DND-41 (cell line): ENCODE measurements around the gene CAPN5.
"Not testable (repeated sequence)": the region's sequence is repeated elsewhere in the genome, so short reads cannot be mapped to it uniquely, and the experiment has no call there.

Experiments used
- EZH2 ChIP-seq: IDR thresholded peaks from 3 replicates; pipeline ENCODE4 v1.6.1; 2012; ENCODE audit warnings: borderline replicate concordance, low read depth, mild to moderate bottlenecking, moderate library complexity, low read length, inconsistent platforms; ENCODE audit not compliant: severe bottlenecking
- TF ChIP-seq, protein P1 (sequence below): IDR thresholded peaks from 2 replicates; pipeline ENCODE4 v1.5.1; 2012; ENCODE audit warnings: borderline replicate concordance, low read length, moderate library complexity, mild to moderate bottlenecking; ENCODE audit not compliant: poor library complexity, severe bottlenecking; ENCODE audit errors: extremely low read depth

DNA sequence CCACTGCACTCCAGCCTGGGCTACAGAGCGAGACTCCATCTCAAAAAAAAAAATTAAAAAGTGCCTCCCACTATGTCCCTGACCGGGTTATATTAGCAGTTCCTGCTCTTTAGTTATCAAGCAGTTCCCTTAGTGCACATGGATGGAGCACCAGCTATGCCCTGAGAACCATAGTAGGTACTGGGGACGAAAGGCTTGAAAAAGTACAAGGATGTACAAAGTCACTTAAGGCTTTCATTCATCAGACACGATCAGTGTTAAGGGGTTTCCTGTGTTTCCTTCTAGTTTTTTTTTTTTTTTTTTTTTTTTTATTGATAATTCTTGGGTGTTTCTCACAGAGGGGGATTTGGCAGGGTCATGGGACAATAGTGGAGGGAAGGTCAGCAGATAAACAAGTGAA, 30.4 kb downstream of the CAPN5 start:
- TF ChIP-seq, protein P1, sequence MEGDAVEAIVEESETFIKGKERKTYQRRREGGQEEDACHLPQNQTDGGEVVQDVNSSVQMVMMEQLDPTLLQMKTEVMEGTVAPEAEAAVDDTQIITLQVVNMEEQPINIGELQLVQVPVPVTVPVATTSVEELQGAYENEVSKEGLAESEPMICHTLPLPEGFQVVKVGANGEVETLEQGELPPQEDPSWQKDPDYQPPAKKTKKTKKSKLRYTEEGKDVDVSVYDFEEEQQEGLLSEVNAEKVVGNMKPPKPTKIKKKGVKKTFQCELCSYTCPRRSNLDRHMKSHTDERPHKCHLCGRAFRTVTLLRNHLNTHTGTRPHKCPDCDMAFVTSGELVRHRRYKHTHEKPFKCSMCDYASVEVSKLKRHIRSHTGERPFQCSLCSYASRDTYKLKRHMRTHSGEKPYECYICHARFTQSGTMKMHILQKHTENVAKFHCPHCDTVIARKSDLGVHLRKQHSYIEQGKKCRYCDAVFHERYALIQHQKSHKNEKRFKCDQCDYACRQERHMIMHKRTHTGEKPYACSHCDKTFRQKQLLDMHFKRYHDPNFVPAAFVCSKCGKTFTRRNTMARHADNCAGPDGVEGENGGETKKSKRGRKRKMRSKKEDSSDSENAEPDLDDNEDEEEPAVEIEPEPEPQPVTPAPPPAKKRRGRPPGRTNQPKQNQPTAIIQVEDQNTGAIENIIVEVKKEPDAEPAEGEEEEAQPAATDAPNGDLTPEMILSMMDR, result not testable (repeated sequence)
- not testable (repeated sequence) for TF ChIP-seq EZH2
